HEK293 (cell line): Measurements from ENCODE around the gene IPO9.

Experiments
- YY2 ChIP-seq: fragments of 450-650 bp; formaldehyde crosslinking; IDR thresholded peaks from 2 replicates; pipeline ENCODE4 v1.5.1; 2016; ENCODE audit warnings: missing biosample characterization, missing genetic modification characterization
- ZBTB8A ChIP-seq: fragments of 450-650 bp; formaldehyde crosslinking; IDR thresholded peaks from 2 replicates; pipeline ENCODE4 v1.5.1; 2016; ENCODE audit warnings: missing biosample characterization, missing genetic modification characterization
- ZNF138 ChIP-seq: fragments of 450-650 bp; formaldehyde crosslinking; IDR thresholded peaks from 2 replicates; pipeline ENCODE4 v1.5.1; 2016; ENCODE audit warnings: missing biosample characterization, missing genetic modification characterization, borderline replicate concordance
- ZNF350 ChIP-seq: fragments of 450-650 bp; formaldehyde crosslinking; IDR thresholded peaks from 2 replicates; pipeline ENCODE4 v1.5.0; 2017; ENCODE audit warnings: missing biosample characterization, mild to moderate bottlenecking, missing genetic modification characterization
- ZNF660 ChIP-seq: fragments of 450-650 bp; IDR thresholded peaks from 2 replicates; pipeline ENCODE4 v1.5.1; 2018; ENCODE audit warnings: missing biosample characterization, mild to moderate bottlenecking, missing genetic modification characterization
- TF ChIP-seq, protein P1 (sequence below): fragments of 450-650 bp; formaldehyde crosslinking; IDR thresholded peaks from 2 replicates; pipeline ENCODE4 v1.5.1; 2016; ENCODE audit warnings: missing biosample characterization, missing genetic modification characterization
- TF ChIP-seq, protein P2 (sequence below): fragments of 450-650 bp; formaldehyde crosslinking; IDR thresholded peaks from 2 replicates; pipeline ENCODE4 v1.5.1; 2016; ENCODE audit warnings: missing biosample characterization, missing genetic modification characterization
- TF ChIP-seq, protein P3 (sequence below): fragments of 450-650 bp; formaldehyde crosslinking; IDR thresholded peaks from 2 replicates; pipeline ENCODE4 v1.5.1; 2016; ENCODE audit warnings: missing biosample characterization, missing genetic modification characterization

DNA sequence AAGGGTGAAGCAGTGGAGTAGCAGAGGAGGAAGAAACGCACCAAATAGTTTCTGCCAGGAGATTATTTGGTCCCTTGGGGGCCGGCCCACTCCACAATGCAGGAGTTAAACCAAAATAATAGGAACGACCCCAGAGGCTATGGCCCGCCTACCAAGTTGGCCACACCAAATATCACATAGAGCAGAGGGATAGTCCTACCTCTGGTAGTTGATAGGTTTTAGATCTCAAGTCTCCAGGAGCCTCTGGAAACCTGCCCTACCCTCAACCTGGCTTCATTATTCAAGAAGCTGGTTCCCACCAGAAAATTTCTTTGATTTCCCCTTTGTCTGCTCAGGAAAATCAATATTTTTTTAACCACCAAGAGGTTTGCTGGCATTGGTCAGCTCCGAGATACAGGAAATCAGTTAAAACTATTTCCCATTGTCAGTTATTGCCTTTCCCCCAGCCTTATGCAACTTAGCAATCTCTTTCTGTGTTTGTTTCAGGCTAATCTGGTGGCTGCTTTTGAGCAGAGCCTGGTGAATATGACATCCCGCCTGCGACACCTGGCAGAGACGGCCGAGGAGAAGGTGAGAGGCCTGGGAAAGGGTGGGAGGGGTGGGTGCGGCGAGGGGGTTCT lies 35.5 kb upstream of the IPO9 start:
- TF ChIP-seq, protein P1, sequence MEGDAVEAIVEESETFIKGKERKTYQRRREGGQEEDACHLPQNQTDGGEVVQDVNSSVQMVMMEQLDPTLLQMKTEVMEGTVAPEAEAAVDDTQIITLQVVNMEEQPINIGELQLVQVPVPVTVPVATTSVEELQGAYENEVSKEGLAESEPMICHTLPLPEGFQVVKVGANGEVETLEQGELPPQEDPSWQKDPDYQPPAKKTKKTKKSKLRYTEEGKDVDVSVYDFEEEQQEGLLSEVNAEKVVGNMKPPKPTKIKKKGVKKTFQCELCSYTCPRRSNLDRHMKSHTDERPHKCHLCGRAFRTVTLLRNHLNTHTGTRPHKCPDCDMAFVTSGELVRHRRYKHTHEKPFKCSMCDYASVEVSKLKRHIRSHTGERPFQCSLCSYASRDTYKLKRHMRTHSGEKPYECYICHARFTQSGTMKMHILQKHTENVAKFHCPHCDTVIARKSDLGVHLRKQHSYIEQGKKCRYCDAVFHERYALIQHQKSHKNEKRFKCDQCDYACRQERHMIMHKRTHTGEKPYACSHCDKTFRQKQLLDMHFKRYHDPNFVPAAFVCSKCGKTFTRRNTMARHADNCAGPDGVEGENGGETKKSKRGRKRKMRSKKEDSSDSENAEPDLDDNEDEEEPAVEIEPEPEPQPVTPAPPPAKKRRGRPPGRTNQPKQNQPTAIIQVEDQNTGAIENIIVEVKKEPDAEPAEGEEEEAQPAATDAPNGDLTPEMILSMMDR (tag by site-specific recombination), result no peak
- TF ChIP-seq ZNF138 (no peak), ZBTB8A (tag by site-specific recombination) (no peak), ZNF660 (tag by site-specific recombination) (no peak), ZNF350 (tag by site-specific recombination) (no peak), YY2 (no peak)
- TF ChIP-seq, protein P2, sequence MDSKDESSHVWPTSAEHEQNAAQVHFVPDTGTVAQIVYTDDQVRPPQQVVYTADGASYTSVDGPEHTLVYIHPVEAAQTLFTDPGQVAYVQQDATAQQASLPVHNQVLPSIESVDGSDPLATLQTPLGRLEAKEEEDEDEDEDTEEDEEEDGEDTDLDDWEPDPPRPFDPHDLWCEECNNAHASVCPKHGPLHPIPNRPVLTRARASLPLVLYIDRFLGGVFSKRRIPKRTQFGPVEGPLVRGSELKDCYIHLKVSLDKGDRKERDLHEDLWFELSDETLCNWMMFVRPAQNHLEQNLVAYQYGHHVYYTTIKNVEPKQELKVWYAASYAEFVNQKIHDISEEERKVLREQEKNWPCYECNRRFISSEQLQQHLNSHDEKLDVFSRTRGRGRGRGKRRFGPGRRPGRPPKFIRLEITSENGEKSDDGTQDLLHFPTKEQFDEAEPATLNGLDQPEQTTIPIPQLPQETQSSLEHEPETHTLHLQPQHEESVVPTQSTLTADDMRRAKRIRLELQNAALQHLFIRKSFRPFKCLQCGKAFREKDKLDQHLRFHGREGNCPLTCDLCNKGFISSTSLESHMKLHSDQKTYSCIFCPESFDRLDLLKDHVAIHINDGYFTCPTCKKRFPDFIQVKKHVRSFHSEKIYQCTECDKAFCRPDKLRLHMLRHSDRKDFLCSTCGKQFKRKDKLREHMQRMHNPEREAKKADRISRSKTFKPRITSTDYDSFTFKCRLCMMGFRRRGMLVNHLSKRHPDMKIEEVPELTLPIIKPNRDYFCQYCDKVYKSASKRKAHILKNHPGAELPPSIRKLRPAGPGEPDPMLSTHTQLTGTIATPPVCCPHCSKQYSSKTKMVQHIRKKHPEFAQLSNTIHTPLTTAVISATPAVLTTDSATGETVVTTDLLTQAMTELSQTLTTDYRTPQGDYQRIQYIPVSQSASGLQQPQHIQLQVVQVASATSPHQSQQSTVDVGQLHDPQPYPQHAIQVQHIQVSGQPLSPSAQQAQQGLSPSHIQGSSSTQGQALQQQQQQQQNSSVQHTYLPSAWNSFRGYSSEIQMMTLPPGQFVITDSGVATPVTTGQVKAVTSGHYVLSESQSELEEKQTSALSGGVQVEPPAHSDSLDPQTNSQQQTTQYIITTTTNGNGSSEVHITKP (tag by site-specific recombination), result no peak
- TF ChIP-seq, protein P3, sequence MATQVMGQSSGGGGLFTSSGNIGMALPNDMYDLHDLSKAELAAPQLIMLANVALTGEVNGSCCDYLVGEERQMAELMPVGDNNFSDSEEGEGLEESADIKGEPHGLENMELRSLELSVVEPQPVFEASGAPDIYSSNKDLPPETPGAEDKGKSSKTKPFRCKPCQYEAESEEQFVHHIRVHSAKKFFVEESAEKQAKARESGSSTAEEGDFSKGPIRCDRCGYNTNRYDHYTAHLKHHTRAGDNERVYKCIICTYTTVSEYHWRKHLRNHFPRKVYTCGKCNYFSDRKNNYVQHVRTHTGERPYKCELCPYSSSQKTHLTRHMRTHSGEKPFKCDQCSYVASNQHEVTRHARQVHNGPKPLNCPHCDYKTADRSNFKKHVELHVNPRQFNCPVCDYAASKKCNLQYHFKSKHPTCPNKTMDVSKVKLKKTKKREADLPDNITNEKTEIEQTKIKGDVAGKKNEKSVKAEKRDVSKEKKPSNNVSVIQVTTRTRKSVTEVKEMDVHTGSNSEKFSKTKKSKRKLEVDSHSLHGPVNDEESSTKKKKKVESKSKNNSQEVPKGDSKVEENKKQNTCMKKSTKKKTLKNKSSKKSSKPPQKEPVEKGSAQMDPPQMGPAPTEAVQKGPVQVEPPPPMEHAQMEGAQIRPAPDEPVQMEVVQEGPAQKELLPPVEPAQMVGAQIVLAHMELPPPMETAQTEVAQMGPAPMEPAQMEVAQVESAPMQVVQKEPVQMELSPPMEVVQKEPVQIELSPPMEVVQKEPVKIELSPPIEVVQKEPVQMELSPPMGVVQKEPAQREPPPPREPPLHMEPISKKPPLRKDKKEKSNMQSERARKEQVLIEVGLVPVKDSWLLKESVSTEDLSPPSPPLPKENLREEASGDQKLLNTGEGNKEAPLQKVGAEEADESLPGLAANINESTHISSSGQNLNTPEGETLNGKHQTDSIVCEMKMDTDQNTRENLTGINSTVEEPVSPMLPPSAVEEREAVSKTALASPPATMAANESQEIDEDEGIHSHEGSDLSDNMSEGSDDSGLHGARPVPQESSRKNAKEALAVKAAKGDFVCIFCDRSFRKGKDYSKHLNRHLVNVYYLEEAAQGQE (tag by site-specific recombination), result no peak
